Spleen (tissue), 11 donors: ENCODE data around the gene EFNA2. TPM values are rescaled to one million over a fixed set of nuclear protein-coding genes. Genes with fewer than 3 reads are reported as not detected.

Experiments used
- DNase-seq: peaks from one replicate; pipeline ENCODE4 v3.0.0-alpha.2; 2020
- H3K27ac ChIP-seq, 8 donors: fragments of 200-600 bp; sonication (generic) in 7 of 8; 1 replicate in 4 of 8; 2 replicates in 4 of 8; pipeline versions ENCODE4 v1.5.0 to v1.8.0; 2016 to 2021; ENCODE audit warnings: inconsistent platforms in 4 of 8, mild to moderate bottlenecking in 4 of 8, moderate library complexity in 1 of 8
- H3K27me3 ChIP-seq, 7 donors: fragments of 200-600 bp; sonication (generic) in 6 of 7; replicated peaks in 1 of 7; 1 replicate in 4 of 7; 2 replicates in 3 of 7; pipeline versions ENCODE4 v1.5.0 to v1.8.0; 2016 to 2021; ENCODE audit warnings: inconsistent platforms in 3 of 7, mild to moderate bottlenecking in 1 of 7
- H3K36me3 ChIP-seq, 6 donors: fragments of 200-600 bp; sonication (generic) in 5 of 6; 1 replicate in 4 of 6; 2 replicates in 2 of 6; pipeline versions ENCODE4 v1.5.0 to v1.8.0; 2016 to 2021; ENCODE audit warnings: inconsistent platforms in 2 of 6
- H3K4me1 ChIP-seq, 6 donors: fragments of 200-600 bp; sonication (generic) in 5 of 6; 1 replicate in 3 of 6; 2 replicates in 3 of 6; pipeline versions ENCODE4 v1.5.0 to v1.8.0; 2016 to 2021; ENCODE audit warnings: inconsistent platforms in 3 of 6
- H3K4me3 ChIP-seq, 8 donors: fragments of 200-600 bp; sonication (generic) in 7 of 8; 1 replicate in 4 of 8; 2 replicates in 4 of 8; pipeline versions ENCODE4 v1.5.0 to v1.8.0; 2016 to 2021; ENCODE audit warnings: inconsistent platforms in 4 of 8, mild to moderate bottlenecking in 4 of 8, moderate library complexity in 2 of 8
- H3K9me3 ChIP-seq, 8 donors: fragments of 200-600 bp; sonication (generic) in 7 of 8; 1 replicate in 4 of 8; 2 replicates in 4 of 8; pipeline versions ENCODE4 v1.5.0 to v1.8.0; 2016 to 2021; ENCODE audit warnings: inconsistent platforms in 4 of 8
- POLR2A ChIP-seq, 3 donors: fragments of 450-650 bp; IDR thresholded peaks; one replicate each; pipeline ENCODE4 v1.5.1; 2017; ENCODE audit warnings: antibody characterized with exemption in 3 of 3, mild to moderate bottlenecking in 1 of 3
- POLR2AphosphoS5 ChIP-seq, 3 donors: sonication (generic); formaldehyde crosslinking; IDR thresholded peaks; one replicate each; pipeline ENCODE4 v1.5.1; 2017; ENCODE audit warnings: antibody characterized with exemption in 3 of 3
- WGBS, 5 donors: extraction: QIAGEN DNeasy Blood & Tissue Kit in 3 of 5; methylation state at CpG; one replicate each; pipeline versions ENCODE4 v1.1.5 to v1.1.7; 2013 to 2018; 5-methylcytosine and 5-hydroxymethylcytosine counted together
- intact Hi-C: fragments of 100-400 bp; cut with DNase I; formaldehyde crosslinking; loops from one replicate; pipeline ENCODE4 v1.15.0; 2023; ENCODE audit warnings: low total_unique reads
- polyA plus RNA-seq, 3 donors: library from polyadenylated mRNA; stranded (reverse); fragments of 200-250 nt; gene quantifications; one replicate each; pipeline ENCODE4 v1.2.1, GENCODE V29; 2013
- total RNA-seq, 7 donors: library from RNA; depleted of rRNA in 3 of 7; stranded (reverse); fragments of >200 nt in 3 of 7; fragmentation: NEBNext Ultra II Directional in 4 of 7; extraction: Animal tissue kit (Norgen Biotek cat#: 25700) in 4 of 7; gene quantifications; one replicate each; pipeline versions ENCODE4 v1.1.0 to v1.2.1, GENCODE V29; 2016 to 2021
- TF ChIP-seq, protein P1 (sequence below), 11 experiments: fragments of 200-600 bp in 7 of 11; fragments of 450-650 bp in 4 of 11; sonication (generic) in 4 of 11; IDR thresholded peaks in 8 of 11; conservative IDR thresholded peaks in 3 of 11; 1 replicate in 7 of 11; 2 replicates in 4 of 11; pipeline versions ENCODE4 v1.4.0 to v1.8.0; 2016 to 2021; ENCODE audit warnings: antibody characterized with exemption in 11 of 11, inconsistent platforms in 4 of 11, mild to moderate bottlenecking in 1 of 11
- donor health status: healthy with polysubstance abuse.
- donor health status: DM: no; HTN: no; CAD: no; lungs with moderate emphysema.
- donor health status: DM: no; HTN: no; CAD: no.
- donor health status: Bipolar disorder and iron deficiency.
- donor health status: healthy.
- donor health status: DM: no; HTN: no; CAD: no.
- donor health status: DM: yes; HTN: yes; CAD: no.

EFNA2 gene
- total and polyA plus RNA-seq, 10 donors, result not detected

- Histone ChIP-seq H3K27me3 (no peaks in the 10 kb centered on the region), H3K4me1 (peaks cover 61 to 92% (median 74%) of the 10 kb centered on the region in 6 donors), H3K4me3 (peak overlapping the region in 7 of 8 donors; percentile 56 to 83 (median 66)), H3K36me3 (peaks cover 10 to 76% (median 62%) of the 10 kb centered on the region in 6 donors), H3K9me3 (no peaks in the 10 kb centered on the region), H3K27ac (peak overlapping the region; percentile 92 to 100 (median 100))
- DNase-seq, result peak; percentile 90
- 84 to 89% (median 87%) methylated on average over 45 to 46 of the region's 46 CpGs for WGBS, 5 donors
- TF ChIP-seq POLR2AphosphoS5 (IDR thresholded peaks at IDR 0.05), result peak in 1 of 3 donors; percentile 0
- TF ChIP-seq POLR2A (IDR thresholded peaks at IDR 0.05), result no peak
- intact Hi-C loops, result loop anchor here (10.0 kb wide), 1 partner anchor 131 kb away; the partner anchor contains the start of genes DAZAP1 and GAMT
Observed at GRCh38 chr19:1274081-1274851, 11.4 kb upstream of the EFNA2 start.

GRCh38 chr19:1274852-1275259, 10.8 kb upstream of the EFNA2 start:
- intact Hi-C loops, result loop anchor here (10.0 kb wide), 1 partner anchor 130 kb away; the partner anchor contains the start of genes DAZAP1 and GAMT
- WGBS, 5 donors, result 43 to 70% (median 47%) methylated on average over 19 to 44 of the region's 44 CpGs
- Histone ChIP-seq H3K9me3 (no peaks in the 10 kb centered on the region), H3K4me1 (peaks cover 64 to 93% (median 77%) of the 10 kb centered on the region in 6 donors), H3K27ac (peak overlapping the region; percentile 92 to 100 (median 100)), H3K36me3 (peaks cover 10 to 82% (median 65%) of the 10 kb centered on the region in 6 donors), H3K4me3 (peak overlapping the region; percentile 42 to 83 (median 66)), H3K27me3 (no peaks in the 10 kb centered on the region)
- DNase-seq, result no peak
- TF ChIP-seq, protein P1, sequence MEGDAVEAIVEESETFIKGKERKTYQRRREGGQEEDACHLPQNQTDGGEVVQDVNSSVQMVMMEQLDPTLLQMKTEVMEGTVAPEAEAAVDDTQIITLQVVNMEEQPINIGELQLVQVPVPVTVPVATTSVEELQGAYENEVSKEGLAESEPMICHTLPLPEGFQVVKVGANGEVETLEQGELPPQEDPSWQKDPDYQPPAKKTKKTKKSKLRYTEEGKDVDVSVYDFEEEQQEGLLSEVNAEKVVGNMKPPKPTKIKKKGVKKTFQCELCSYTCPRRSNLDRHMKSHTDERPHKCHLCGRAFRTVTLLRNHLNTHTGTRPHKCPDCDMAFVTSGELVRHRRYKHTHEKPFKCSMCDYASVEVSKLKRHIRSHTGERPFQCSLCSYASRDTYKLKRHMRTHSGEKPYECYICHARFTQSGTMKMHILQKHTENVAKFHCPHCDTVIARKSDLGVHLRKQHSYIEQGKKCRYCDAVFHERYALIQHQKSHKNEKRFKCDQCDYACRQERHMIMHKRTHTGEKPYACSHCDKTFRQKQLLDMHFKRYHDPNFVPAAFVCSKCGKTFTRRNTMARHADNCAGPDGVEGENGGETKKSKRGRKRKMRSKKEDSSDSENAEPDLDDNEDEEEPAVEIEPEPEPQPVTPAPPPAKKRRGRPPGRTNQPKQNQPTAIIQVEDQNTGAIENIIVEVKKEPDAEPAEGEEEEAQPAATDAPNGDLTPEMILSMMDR (IDR thresholded peaks at IDR 0.05 in 8 of 11, conservative IDR thresholded peaks at IDR 0.05 in 3 of 11), result no peak
- TF ChIP-seq POLR2AphosphoS5 (IDR thresholded peaks at IDR 0.05) (peak in 1 of 3 donors; percentile 6), POLR2A (IDR thresholded peaks at IDR 0.05) (no peak)

GRCh38 chr19:1275260-1275975, 10.3 kb upstream of the EFNA2 start, which contains the start of gene FAM174C:
Gene FAM174C, plus strand, starts transcription at chr19:1275530. Its CDS starts 20 bp downstream, at chr19:1275550.
- intact Hi-C loops, result loop anchor here (10.0 kb wide), 1 partner anchor 129 kb away; the partner anchor contains the start of genes DAZAP1 and GAMT
- H3K4me1 ChIP-seq, result peaks cover 63 to 93% (median 75%) of the 10 kb centered on the region in 6 donors
- TF ChIP-seq, protein P1 (IDR thresholded peaks at IDR 0.05 in 8 of 11, conservative IDR thresholded peaks at IDR 0.05 in 3 of 11), result peak in 2 of 11 experiments; percentile 10 to 27
- TF ChIP-seq POLR2AphosphoS5 (IDR thresholded peaks at IDR 0.05) (peak; percentile 90 to 91 (median 91)), POLR2A (IDR thresholded peaks at IDR 0.05) (peak in 2 of 3 donors; percentile 75 to 79)
- peak within 1 kb of the TSS; percentile 92 to 100 (median 100) for H3K27ac ChIP-seq
- H3K9me3 ChIP-seq, result no peaks in the 10 kb centered on the region
- 0 to 3% (median 0%) methylated on average over 14 to 98 of the region's 98 CpGs for WGBS, 5 donors
- H3K4me3 ChIP-seq, result peak within 1 kb of the TSS; percentile 42 to 83 (median 66)
- peak; percentile 98 for DNase-seq
- H3K36me3 ChIP-seq, result peaks cover 10 to 84% (median 68%) of the 10 kb centered on the region in 6 donors
- no peaks in the 10 kb centered on the region for H3K27me3 ChIP-seq

DNA sequence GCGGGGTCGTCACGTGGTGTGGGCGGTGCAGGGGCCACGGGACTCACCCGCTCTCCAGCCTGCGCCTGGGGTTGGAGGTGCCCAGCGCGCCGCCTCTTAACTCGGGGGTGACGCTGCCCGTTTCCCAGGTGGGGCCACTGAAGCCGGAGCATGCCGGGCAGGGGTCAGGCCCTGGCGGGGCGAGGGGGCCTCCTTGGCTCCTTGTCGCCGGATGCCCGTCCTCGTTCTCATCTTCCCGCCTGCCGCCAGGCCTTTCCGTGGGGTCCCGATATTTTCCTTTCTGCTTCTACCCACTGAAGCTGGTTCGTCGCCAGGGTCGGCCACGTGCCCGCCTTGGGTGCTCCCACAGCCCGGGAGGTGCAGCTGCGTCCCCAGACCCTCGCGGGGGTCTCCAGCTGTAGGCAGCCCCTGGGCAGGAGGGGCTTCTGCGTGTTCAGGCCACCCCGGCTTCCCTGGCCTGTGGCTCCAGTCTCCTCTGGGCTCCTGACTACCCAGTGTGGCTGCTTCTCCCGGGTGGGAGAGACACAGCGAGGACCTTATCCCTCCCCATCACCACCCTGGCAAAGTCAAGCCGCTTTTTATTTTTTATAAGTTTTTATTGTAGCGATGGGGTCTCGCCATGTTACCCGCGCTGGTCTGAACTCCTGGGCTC, 9.6 kb upstream of the EFNA2 start:
- peaks cover 10 to 81% (median 62%) of the 10 kb centered on the region in 6 donors for H3K36me3 ChIP-seq
- WGBS, 5 donors, result 6 to 14% (median 9%) methylated on average over 23 to 43 of the region's 43 CpGs
- intact Hi-C loops, result loop anchor here (10.0 kb wide), 1 partner anchor 129 kb away; the partner anchor contains the start of genes DAZAP1 and GAMT

More for the DNA sequence above, 9.6 kb upstream of the EFNA2 start:
- Histone ChIP-seq H3K4me1 (peaks cover 56 to 90% (median 68%) of the 10 kb centered on the region in 6 donors), H3K27ac (peak overlapping the region; percentile 92 to 100 (median 100)), H3K27me3 (no peaks in the 10 kb centered on the region), H3K9me3 (no peaks in the 10 kb centered on the region), H3K4me3 (peak overlapping the region; percentile 42 to 83 (median 66))
- TF ChIP-seq POLR2AphosphoS5 (IDR thresholded peaks at IDR 0.05), result peak in 2 of 3 donors; percentile 0 to 83
- no peak for TF ChIP-seq POLR2A (IDR thresholded peaks at IDR 0.05)
- DNase-seq, result no peak
